ENCODE data around the gene KRTAP5-7.

Gene KRTAP5-7

DNA sequence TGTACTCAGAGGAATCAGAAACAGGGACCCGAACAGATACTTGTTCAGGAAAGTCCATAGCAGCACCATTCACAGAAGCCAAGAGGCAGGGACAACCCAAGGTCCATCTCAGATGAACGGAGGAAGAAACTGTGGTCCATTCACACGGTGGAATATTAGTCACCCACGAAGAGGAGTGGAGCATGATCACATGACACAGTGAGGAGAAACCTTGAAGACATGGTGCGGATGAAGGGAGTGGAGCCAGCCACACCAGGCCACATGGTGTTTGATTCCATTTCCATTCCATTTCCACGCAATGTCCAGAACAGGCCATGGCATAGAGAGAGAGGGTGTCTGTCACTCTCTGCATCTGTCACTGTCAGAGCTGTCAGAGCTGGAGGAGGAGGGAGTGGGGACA, 43.4 kb upstream of the KRTAP5-7 start:
- TF ChIP-seq CTCF (conservative IDR thresholded peaks at IDR 0.05; ENCODE audit: low read depth) = no peak
- POLR2A ChIA-PET (ENCODE audit: low non-redundant PET) = no interaction called here

GRCh38 chr11:71484248-71485062, 42.6 kb upstream of the KRTAP5-7 start:
- DNase-seq (ENCODE audit: low spot score) = no peak
- POLR2A ChIA-PET (ENCODE audit: low non-redundant PET) = interaction anchor here (0.6 kb wide), 1 partner anchor 13 kb away, joined by 3 read pairs; no protein-coding TSS in a partner anchor
- no peak overlapping the region for H3K27ac ChIP-seq
- CTCF ChIA-PET = no interaction called here
- no peak for TF ChIP-seq CTCF (conservative IDR thresholded peaks at IDR 0.05; ENCODE audit: low read depth)

More for the DNA sequence above, 43.4 kb upstream of the KRTAP5-7 start:
- H3K27ac ChIP-seq = no peak overlapping the region
- CTCF ChIA-PET = no interaction called here
- no peak for DNase-seq (ENCODE audit: low spot score)

GRCh38 chr11:71485063-71485399, 42.0 kb upstream of the KRTAP5-7 start:
- no peak for DNase-seq (ENCODE audit: low spot score)
- no peak for TF ChIP-seq CTCF (conservative IDR thresholded peaks at IDR 0.05; ENCODE audit: low read depth)
- POLR2A ChIA-PET (ENCODE audit: low non-redundant PET) = interaction anchor here (0.6 kb wide), 1 partner anchor 13 kb away, joined by 3 read pairs; no protein-coding TSS in a partner anchor
- CTCF ChIA-PET = no interaction called here
- H3K27ac ChIP-seq = no peak overlapping the region

- no peak for DNase-seq (ENCODE audit: low spot score)
- ChIA-PET CTCF (no interaction called here), POLR2A (ENCODE audit: low non-redundant PET) (interaction anchor here (0.7 kb wide), 1 partner anchor 12 kb away, joined by 3 read pairs; no protein-coding TSS in a partner anchor)
- no peak for TF ChIP-seq CTCF (conservative IDR thresholded peaks at IDR 0.05; ENCODE audit: low read depth)
- no peak overlapping the region for H3K27ac ChIP-seq
Observed at GRCh38 chr11:71485466-71485865, 41.6 kb upstream of the KRTAP5-7 start.

DNA sequence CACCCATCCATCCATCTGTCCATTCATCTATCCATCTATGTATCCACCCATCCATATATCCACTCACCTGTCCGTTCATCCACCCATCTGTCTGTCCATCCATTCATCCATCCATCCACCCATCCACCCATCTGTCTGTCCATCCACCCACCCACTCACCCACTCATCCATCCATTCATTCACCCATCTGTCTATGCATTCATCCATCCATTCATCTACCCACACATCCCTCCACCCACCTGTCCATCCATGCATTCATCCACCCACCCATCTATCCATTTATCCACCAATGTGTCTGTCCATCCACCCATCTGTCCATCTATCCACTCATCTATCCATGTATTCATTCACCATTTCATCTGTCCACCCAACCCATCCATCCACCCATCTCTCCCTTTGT, 40.7 kb upstream of the KRTAP5-7 start:
- TF ChIP-seq CTCF (conservative IDR thresholded peaks at IDR 0.05; ENCODE audit: low read depth) = no peak
- no peak overlapping the region for H3K27ac ChIP-seq
- POLR2A ChIA-PET (ENCODE audit: low non-redundant PET) = no interaction called here
- DNase-seq (ENCODE audit: low spot score) = no peak
- CTCF ChIA-PET = no interaction called here

DNA sequence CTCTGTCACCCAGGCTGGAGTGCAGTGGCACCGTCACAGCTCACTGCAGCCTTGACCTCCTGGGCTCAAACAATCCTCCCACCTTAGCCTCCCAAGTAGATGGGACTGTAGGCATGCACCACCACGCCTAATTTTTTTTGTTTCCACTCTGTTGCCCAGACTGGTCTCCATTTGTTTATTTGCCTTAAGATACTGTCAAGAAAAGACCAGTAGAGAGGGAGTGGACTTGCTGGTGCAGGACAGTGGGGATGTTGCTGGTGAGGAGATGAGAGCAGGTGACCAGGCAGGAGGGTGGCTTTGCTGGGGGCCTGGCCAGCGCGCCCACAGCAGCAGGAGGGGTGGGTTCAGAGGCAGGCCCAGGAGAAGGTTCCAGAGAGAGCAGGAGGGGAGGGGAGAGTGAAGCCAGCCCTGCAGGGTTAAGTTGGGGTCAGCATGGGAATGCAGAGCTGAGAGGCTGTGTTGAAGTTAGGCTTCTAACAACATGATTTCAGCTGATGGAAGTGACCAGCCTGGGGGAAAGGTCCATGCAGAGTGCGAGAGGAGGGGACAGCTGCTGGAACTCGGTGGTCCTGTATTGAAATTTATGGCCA, 38.3 kb upstream of the KRTAP5-7 start:
- ChIA-PET CTCF (interaction anchor here (0.5 kb wide), 1 partner anchor 26 kb away, joined by 4 read pairs; no protein-coding TSS in a partner anchor), POLR2A (ENCODE audit: low non-redundant PET) (no interaction called here)
- DNase-seq (ENCODE audit: low spot score) = no peak

More for the DNA sequence above, 38.3 kb upstream of the KRTAP5-7 start:
- H3K27ac ChIP-seq = 0 out of 2 replicates have a peak overlapping the region, but pooled peaks have one; percentile 10
- no peak for TF ChIP-seq CTCF (conservative IDR thresholded peaks at IDR 0.05; ENCODE audit: low read depth)

Measured in RWPE1 (cell line).